ENCODE measurements around the gene TBC1D8. TPM values are rescaled to one million over a fixed set of nuclear protein-coding genes. Genes with fewer than 3 reads are reported as not detected.
A peak's percentile ranks its signal among the peaks of the same experiment; 100 is the strongest.

The TBC1D8 gene
- total and polyA plus RNA-seq, 2 of the 13 experiments (the other 11 are each of a cell fraction or from before 2014, with no cell fraction given) = 45.1 to 95.4 TPM

GRCh38 chr2:101150306-101151145, 656 bp downstream of the TBC1D8 start (continued):
- TF ChIP-seq ZBTB25 (CRISPR knock-in tag; IDR thresholded peaks at IDR 0.05) = no peak
- peak; percentile 78 for TF ChIP-seq ZNF777 (CRISPR knock-in tag; IDR thresholded peaks at IDR 0.05)
- TF ChIP-seq TEAD2 (CRISPR knock-in tag; IDR thresholded peaks at IDR 0.05) = no peak
- 0 out of 2 replicates have a peak, but pooled peaks have one; percentile 65 for TF ChIP-seq HOXA5 (CRISPR knock-in tag; IDR thresholded peaks at IDR 0.05)
- peak; percentile 43 for TF ChIP-seq MAX (IDR thresholded peaks at IDR 0.05)
- no peak for TF ChIP-seq TFE3 (CRISPR knock-in tag; IDR thresholded peaks at IDR 0.05)
- TF ChIP-seq ZNF564 (CRISPR knock-in tag; IDR thresholded peaks at IDR 0.05) = 0 out of 2 replicates have a peak, but pooled peaks have one; percentile 9
- peak; percentile 44; the same call in 1 of the 2 replicates for TF ChIP-seq TFDP2 (CRISPR knock-in tag; IDR thresholded peaks at IDR 0.05)
- TF ChIP-seq HNRNPK (IDR thresholded peaks at IDR 0.05; ENCODE audit: low read depth, low read length, poor library complexity, severe bottlenecking) = peak; percentile 25
- TF ChIP-seq ZNF138 (CRISPR knock-in tag; IDR thresholded peaks at IDR 0.05; ENCODE audit: low read depth) = 0 out of 2 replicates have a peak, but pooled peaks have one; percentile 52
- no peak; the same call in 1 of the 2 replicates for TF ChIP-seq ZNF329 (CRISPR knock-in tag; IDR thresholded peaks at IDR 0.05; ENCODE audit: low read depth)
- TF ChIP-seq ZNF121 (CRISPR knock-in tag; IDR thresholded peaks at IDR 0.05) = no peak
- no peak for TF ChIP-seq MAFG (CRISPR knock-in tag; IDR thresholded peaks at IDR 0.05)
- TF ChIP-seq ZNF441 (CRISPR knock-in tag; IDR thresholded peaks at IDR 0.05; ENCODE audit: borderline replicate concordance) = 0 out of 2 replicates have a peak, but pooled peaks have one; percentile 10
- TF ChIP-seq ZNF556 (CRISPR knock-in tag; IDR thresholded peaks at IDR 0.05; ENCODE audit: borderline replicate concordance) = peak; percentile 54; the same call in 1 of the 2 replicates
- TF ChIP-seq SKIL (CRISPR knock-in tag; IDR thresholded peaks at IDR 0.05; ENCODE audit: borderline replicate concordance) = no peak
- TF ChIP-seq MTF1 (CRISPR knock-in tag; IDR thresholded peaks at IDR 0.05) = peak; percentile 40
- no peak for TF ChIP-seq SP140L (CRISPR knock-in tag; IDR thresholded peaks at IDR 0.05; ENCODE audit: borderline replicate concordance)
- 0 out of 2 replicates have a peak, but pooled peaks have one; percentile 74 for TF ChIP-seq ZNF776 (CRISPR knock-in tag; IDR thresholded peaks at IDR 0.05)

Data from HepG2 (cell line).